ENCODE data around the gene CELSR3.

The CELSR3 gene, protein sequence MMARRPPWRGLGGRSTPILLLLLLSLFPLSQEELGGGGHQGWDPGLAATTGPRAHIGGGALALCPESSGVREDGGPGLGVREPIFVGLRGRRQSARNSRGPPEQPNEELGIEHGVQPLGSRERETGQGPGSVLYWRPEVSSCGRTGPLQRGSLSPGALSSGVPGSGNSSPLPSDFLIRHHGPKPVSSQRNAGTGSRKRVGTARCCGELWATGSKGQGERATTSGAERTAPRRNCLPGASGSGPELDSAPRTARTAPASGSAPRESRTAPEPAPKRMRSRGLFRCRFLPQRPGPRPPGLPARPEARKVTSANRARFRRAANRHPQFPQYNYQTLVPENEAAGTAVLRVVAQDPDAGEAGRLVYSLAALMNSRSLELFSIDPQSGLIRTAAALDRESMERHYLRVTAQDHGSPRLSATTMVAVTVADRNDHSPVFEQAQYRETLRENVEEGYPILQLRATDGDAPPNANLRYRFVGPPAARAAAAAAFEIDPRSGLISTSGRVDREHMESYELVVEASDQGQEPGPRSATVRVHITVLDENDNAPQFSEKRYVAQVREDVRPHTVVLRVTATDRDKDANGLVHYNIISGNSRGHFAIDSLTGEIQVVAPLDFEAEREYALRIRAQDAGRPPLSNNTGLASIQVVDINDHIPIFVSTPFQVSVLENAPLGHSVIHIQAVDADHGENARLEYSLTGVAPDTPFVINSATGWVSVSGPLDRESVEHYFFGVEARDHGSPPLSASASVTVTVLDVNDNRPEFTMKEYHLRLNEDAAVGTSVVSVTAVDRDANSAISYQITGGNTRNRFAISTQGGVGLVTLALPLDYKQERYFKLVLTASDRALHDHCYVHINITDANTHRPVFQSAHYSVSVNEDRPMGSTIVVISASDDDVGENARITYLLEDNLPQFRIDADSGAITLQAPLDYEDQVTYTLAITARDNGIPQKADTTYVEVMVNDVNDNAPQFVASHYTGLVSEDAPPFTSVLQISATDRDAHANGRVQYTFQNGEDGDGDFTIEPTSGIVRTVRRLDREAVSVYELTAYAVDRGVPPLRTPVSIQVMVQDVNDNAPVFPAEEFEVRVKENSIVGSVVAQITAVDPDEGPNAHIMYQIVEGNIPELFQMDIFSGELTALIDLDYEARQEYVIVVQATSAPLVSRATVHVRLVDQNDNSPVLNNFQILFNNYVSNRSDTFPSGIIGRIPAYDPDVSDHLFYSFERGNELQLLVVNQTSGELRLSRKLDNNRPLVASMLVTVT (N-terminal part only)

DNA sequence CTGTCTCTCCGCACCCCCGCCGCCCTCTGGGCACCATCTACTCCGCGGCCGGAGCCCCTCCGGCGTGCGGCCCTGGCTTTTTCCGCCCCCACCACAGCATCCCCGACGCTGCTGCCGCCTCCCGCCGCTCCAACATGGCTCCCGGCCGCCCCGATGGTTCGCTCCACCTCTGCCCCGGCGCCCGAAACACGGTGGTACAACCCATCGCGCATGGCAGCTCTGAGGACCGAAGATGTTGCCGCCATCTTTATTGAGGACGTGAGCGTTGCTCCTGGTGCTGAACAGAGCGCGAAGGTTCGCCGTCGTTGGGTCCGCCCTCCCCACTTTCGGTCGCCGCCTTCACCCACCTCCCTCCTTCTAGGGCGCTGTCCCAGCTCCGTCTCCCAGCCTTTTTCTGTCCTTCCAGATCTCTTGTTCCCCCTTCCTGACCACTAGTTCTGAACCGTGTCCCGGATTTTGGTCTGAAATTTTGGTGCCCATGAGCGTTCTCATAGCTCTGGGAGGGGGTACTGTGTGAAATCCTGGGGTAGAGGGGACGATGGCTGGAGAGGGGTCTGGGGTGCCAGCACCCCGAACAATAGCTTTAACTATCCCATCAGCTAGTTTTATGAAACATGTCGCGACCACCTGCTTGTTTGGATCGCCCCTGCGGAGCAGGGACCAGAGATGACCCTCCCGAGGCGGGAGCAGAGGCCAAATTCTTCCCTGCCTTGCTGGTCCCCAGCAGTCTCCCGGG, at the start of gene CELSR3:
CELSR3 (minus strand) TSS at position 134 of the 736 bp plus-strand sequence. CDS start 252 bp downstream, outside the sequence.
- no peak for TF ChIP-seq CTCF (IDR thresholded peaks at IDR 0.05; ENCODE audit: control insufficient read depth, extremely low read depth, insufficient read depth)
- peak within 1 kb of the TSS; percentile 70 for H3K4me3 ChIP-seq (ENCODE audit: low read depth, low read length)
- DNase-seq (ENCODE audit: low read depth): peak; percentile 90

GRCh38 chr3:48711727-48712126, 49.0 kb upstream of the CELSR3 start:
- TF ChIP-seq CTCF (IDR thresholded peaks at IDR 0.05; ENCODE audit: control insufficient read depth, extremely low read depth, insufficient read depth): peak; percentile 20; the same call in 1 of the 2 replicates
- H3K4me3 ChIP-seq (ENCODE audit: low read depth, low read length): no peak overlapping the region
- peak; percentile 99 for DNase-seq (ENCODE audit: low read depth)

DNA sequence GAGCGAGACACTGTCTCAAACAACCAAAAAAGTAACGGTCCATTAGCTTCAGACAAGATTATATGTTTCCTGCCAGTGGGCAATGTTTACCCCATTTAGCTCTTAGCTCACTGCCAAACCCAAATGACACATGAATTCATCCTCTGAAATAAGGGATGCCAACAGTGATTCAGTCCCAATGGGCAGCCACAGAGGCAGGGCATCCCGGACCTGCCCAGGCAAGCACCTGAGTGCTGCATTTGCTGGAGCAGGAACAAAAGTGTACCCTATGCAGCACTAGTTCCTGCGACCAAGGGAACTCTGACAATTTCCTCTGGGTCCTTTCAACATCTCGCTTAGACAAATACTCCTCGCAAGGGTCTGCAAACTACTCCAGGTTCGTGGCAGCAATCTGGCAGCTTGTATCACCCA, 46.4 kb upstream of the CELSR3 start:
- TF ChIP-seq CTCF (IDR thresholded peaks at IDR 0.05; ENCODE audit: control insufficient read depth, extremely low read depth, insufficient read depth): no peak
- DNase-seq (ENCODE audit: low read depth): no peak

GRCh38 chr3:48708481-48708889, 45.8 kb upstream of the CELSR3 start:
- no peak for DNase-seq (ENCODE audit: low read depth)
- no peak overlapping the region for H3K4me3 ChIP-seq (ENCODE audit: low read depth, low read length)
- TF ChIP-seq CTCF (IDR thresholded peaks at IDR 0.05; ENCODE audit: control insufficient read depth, extremely low read depth, insufficient read depth): no peak

More for the DNA sequence above, 46.4 kb upstream of the CELSR3 start:
- H3K4me3 ChIP-seq (ENCODE audit: low read depth, low read length): no peak overlapping the region

GRCh38 chr3:48707157-48707556, 44.5 kb upstream of the CELSR3 start:
- DNase-seq (ENCODE audit: low read depth): no peak
- H3K4me3 ChIP-seq (ENCODE audit: low read depth, low read length): no peak overlapping the region
- TF ChIP-seq CTCF (IDR thresholded peaks at IDR 0.05; ENCODE audit: control insufficient read depth, extremely low read depth, insufficient read depth): no peak
